PC-9 (cell line): ENCODE measurements around the gene UGT2B15.

Experiments
- CTCF ChIP-seq: fragments of 200-600 bp; sonication (generic); conservative IDR thresholded peaks from 2 replicates; pipeline ENCODE4 v1.6.1; 2017; ENCODE audit warnings: mixed run types, antibody characterized with exemption, mild to moderate bottlenecking, moderate library complexity
- EZH2 ChIP-seq: fragments of 200-600 bp; sonication (generic); IDR thresholded peaks from 2 replicates; pipeline ENCODE4 v1.8.0; 2017; ENCODE audit warnings: antibody characterized with exemption, low read depth

GRCh38 chr4:68691186-68691585 lies 20.7 kb upstream of the UGT2B15 start:
- no peak for TF ChIP-seq EZH2
- TF ChIP-seq CTCF: no peak
